Loucy (cell line): Measurements from ENCODE around the gene GMPPA.

Source experiments
- EZH2phosphoT487 ChIP-seq: fragments of 200-600 bp; IDR thresholded peaks from 2 replicates; pipeline ENCODE4 v1.6.1; 2018; ENCODE audit warnings: antibody characterized with exemption, mild to moderate bottlenecking, moderate library complexity, borderline replicate concordance
- TF ChIP-seq, protein P1 (sequence below): fragments of 200-600 bp; sonication (generic); conservative IDR thresholded peaks from 2 replicates; pipeline ENCODE4 v1.5.1; 2014; ENCODE audit warnings: mild to moderate bottlenecking, antibody characterized with exemption, low read length

DNA sequence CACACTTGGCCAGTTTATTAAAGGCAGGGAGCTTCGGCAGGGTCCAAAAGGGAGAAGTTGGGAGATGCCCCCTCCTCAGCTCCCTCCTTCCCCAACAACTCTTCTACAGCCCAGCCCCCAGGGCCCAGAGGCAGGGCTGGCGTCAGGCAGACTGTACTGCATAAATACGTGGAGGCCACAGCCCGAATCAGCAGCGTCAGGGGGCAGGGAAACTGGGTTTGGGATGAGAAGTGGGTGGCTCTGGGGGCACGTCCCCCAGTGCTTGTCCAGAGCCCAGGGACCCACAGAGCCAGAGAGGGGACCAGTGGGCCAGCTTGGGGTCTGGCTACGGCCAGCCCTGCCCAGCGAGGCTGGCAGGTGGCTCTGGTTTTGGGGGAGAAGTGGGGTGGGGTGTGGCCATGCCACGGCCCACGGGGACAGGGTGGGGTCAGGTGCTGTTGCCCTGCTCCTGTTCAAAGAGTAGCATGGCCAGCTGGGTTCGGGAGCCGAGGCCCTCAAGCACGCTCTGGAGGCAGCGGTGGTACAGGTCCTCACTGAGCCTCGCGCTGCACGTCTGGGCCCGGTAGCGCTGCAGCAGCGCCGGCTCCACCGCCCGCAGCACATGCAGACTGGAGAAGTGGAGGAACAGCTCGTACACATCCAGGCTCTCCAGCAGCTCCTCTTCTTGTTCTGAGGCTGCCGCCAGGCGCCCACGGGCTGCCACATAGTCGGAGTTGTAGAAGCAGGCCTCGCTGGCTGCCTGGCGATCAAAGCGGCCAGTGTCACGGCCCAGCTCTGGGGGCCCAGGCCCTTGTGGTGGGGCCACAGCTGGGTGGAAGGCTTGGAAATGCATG is 40.5 kb downstream of the GMPPA start:
- TF ChIP-seq, protein P1, sequence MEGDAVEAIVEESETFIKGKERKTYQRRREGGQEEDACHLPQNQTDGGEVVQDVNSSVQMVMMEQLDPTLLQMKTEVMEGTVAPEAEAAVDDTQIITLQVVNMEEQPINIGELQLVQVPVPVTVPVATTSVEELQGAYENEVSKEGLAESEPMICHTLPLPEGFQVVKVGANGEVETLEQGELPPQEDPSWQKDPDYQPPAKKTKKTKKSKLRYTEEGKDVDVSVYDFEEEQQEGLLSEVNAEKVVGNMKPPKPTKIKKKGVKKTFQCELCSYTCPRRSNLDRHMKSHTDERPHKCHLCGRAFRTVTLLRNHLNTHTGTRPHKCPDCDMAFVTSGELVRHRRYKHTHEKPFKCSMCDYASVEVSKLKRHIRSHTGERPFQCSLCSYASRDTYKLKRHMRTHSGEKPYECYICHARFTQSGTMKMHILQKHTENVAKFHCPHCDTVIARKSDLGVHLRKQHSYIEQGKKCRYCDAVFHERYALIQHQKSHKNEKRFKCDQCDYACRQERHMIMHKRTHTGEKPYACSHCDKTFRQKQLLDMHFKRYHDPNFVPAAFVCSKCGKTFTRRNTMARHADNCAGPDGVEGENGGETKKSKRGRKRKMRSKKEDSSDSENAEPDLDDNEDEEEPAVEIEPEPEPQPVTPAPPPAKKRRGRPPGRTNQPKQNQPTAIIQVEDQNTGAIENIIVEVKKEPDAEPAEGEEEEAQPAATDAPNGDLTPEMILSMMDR: no peak
- no peak for TF ChIP-seq EZH2phosphoT487
